ENCODE results near the gene SPATA6. TPM values are rescaled to one million over a fixed set of nuclear protein-coding genes. Genes with fewer than 3 reads are reported as not detected.
"Not testable (repeated sequence)": the region's sequence is repeated elsewhere in the genome, so short reads cannot be mapped to it uniquely, and the experiment has no call there.

The SPATA6 gene
- total RNA-seq, 2 experiments from 2014 or later: 1.8 to 1.9 TPM

DNA sequence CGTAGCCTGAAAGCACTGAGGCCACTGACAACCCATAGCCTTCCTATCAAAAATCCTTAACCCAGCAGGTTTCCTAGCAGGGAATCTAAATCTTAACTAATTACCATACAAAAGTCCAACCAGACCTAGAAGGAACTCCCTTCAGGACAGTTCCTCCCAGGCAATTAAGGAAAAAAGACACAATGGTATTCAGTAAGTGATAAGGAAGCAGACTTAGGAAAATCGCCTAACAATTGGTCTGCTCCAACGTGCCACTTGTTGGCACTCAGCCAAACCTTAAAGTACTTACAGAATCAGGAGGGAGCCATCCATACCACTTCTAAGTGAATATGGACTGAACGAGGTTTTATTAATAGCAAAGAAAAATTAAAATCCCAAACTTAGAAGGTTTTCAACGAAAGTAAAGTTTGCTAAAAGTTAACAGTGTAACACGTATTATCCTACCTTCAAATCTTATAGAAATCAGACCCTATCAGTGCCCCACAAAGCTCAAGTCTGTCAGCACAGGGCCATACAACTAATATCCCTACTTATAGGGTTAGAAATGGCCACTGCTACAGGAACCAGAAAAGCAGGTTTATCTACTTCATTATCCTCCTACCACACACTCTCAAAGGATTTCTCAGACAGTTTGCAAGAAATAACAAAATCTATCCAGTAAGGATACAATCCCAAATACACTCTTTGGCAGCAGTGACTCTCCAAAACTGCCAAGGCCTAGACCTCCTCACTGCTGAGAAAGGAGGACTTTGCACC, 29.0 kb downstream of the SPATA6 start:
- ChIA-PET POLR2A (no interaction called here), CTCF (no interaction called here)
- H3K4me3 Mint-ChIP-seq: no peak overlapping the region
- H3K36me3 Mint-ChIP-seq: peaks cover 5% of the 10 kb centered on the region
- no peaks in the 10 kb centered on the region for H3K4me1 Mint-ChIP-seq (ENCODE audit: low read depth)
- intact Hi-C loops (cut with micrococcal nuclease): no loop called here
- no peaks in the 10 kb centered on the region for H3K27me3 Mint-ChIP-seq
- H3K9me3 Mint-ChIP-seq: peaks cover 15% of the 10 kb centered on the region
- no peak overlapping the region for H3K27ac Mint-ChIP-seq
- DNase-seq: no peak

GRCh38 chr1:48440786-48441185, 31.2 kb downstream of the SPATA6 start:
- CTCF ChIA-PET, H3K4me3 Mint-ChIP-seq, H3K36me3 Mint-ChIP-seq: not testable (repeated sequence)

GRCh38 chr1:48439380-48439779, 32.6 kb downstream of the SPATA6 start:
- Mint-ChIP-seq H3K4me3 (no peak overlapping the region), H3K27me3 (no peaks in the 10 kb centered on the region), H3K36me3 (peaks cover 4% of the 10 kb centered on the region), H3K9me3 (peaks cover 21% of the 10 kb centered on the region), H3K27ac (no peak overlapping the region), H3K4me1 (ENCODE audit: low read depth) (no peaks in the 10 kb centered on the region)
- no peak for DNase-seq
- POLR2A ChIA-PET: no interaction called here
- intact Hi-C loops (cut with micrococcal nuclease): no loop called here
- CTCF ChIA-PET: no interaction called here

More at GRCh38 chr1:48440786-48441185, 31.2 kb downstream of the SPATA6 start:
- POLR2A ChIA-PET; H3K4me1 Mint-ChIP-seq (ENCODE audit: low read depth); H3K27ac Mint-ChIP-seq; DNase-seq; intact Hi-C loops (cut with micrococcal nuclease); H3K27me3 Mint-ChIP-seq: not testable (repeated sequence)
- peaks cover 20% of the 10 kb centered on the region for H3K9me3 Mint-ChIP-seq

GRCh38 chr1:48437379-48437778, 34.6 kb downstream of the SPATA6 start:
- H3K4me3 Mint-ChIP-seq; CTCF ChIA-PET; H3K4me1 Mint-ChIP-seq (ENCODE audit: low read depth); DNase-seq; H3K27me3 Mint-ChIP-seq; H3K36me3 Mint-ChIP-seq; H3K9me3 Mint-ChIP-seq; H3K27ac Mint-ChIP-seq; POLR2A ChIA-PET; intact Hi-C loops (cut with micrococcal nuclease): not testable (repeated sequence)

DNA sequence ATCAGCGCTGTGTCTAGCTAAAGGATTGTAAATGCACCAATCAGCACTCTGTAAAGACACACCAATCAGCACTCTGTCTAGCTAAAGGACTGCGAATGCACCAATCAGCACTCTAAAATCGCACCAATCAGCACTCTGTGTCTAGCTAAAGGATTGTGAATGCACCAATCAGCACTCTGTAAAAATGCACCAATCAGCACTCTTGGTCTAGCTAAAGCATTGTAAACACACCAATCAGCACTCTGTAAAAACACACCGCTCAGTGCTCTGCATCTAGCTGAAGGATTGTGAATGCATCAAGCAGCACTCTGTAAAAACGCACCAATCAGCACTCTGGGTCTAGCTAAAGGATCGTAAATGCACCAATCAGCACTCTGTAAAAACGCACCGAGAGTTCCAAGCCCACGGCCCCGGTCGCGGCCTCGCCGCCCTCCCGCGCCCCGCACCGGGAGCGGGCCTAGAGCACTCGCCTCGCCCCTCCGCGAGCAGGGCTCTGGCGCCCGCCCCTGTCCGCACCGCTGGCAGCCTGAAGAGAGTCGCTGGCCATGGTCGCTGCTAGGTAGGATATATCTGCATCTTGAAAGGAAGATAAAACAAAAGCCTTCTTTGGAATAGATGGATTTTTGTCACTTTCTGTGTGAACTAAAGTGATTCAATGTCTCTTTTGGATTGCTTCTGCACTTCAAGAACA, 36.5 kb downstream of the SPATA6 start:
- intact Hi-C loops (cut with micrococcal nuclease); DNase-seq; H3K4me3 Mint-ChIP-seq; H3K36me3 Mint-ChIP-seq; H3K27ac Mint-ChIP-seq; CTCF ChIA-PET; H3K27me3 Mint-ChIP-seq; POLR2A ChIA-PET; H3K4me1 Mint-ChIP-seq (ENCODE audit: low read depth); H3K9me3 Mint-ChIP-seq: not testable (repeated sequence)

GRCh38 chr1:48430832-48431231, 41.2 kb downstream of the SPATA6 start:
- Mint-ChIP-seq H3K9me3 (peaks cover 4% of the 10 kb centered on the region), H3K27ac (no peak overlapping the region), H3K4me1 (ENCODE audit: low read depth) (no peaks in the 10 kb centered on the region), H3K4me3 (no peak overlapping the region), H3K36me3 (no peaks in the 10 kb centered on the region), H3K27me3 (no peaks in the 10 kb centered on the region)
- ChIA-PET POLR2A (no interaction called here), CTCF (no interaction called here)
- DNase-seq: no peak
- intact Hi-C loops (cut with micrococcal nuclease): no loop called here

DNA sequence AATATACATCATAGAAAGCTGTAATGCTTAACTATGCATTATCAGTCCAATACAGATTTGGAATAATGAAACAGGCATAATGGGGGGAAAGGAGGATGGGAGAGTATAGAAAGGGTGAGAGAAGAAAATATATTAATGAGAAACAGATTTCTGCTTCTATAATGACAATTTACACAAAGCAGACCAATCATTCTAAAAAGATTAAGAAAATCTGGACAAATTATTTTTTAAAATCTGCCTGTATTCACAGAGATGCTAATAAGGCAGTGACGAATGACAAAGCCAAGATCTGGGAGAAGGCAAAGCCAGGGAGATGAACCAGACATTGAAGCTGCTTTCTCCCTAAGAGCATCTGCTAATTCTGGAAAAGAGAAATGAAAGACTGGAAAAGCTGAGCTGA, 50.0 kb downstream of the SPATA6 start:
- Mint-ChIP-seq H3K9me3 (no peaks in the 10 kb centered on the region), H3K36me3 (no peaks in the 10 kb centered on the region), H3K27ac (no peak overlapping the region), H3K4me3 (no peak overlapping the region), H3K27me3 (no peaks in the 10 kb centered on the region), H3K4me1 (ENCODE audit: low read depth) (no peaks in the 10 kb centered on the region)
- CTCF ChIA-PET: no interaction called here
- no peak for DNase-seq
- POLR2A ChIA-PET: no interaction called here
- intact Hi-C loops (cut with micrococcal nuclease): no loop called here

- H3K9me3 Mint-ChIP-seq: no peaks in the 10 kb centered on the region
- no peak for DNase-seq
- H3K27me3 Mint-ChIP-seq: peaks cover 2% of the 10 kb centered on the region
- POLR2A ChIA-PET: no interaction called here
- no peaks in the 10 kb centered on the region for H3K4me1 Mint-ChIP-seq (ENCODE audit: low read depth)
- CTCF ChIA-PET: no interaction called here
- H3K27ac Mint-ChIP-seq: no peak overlapping the region
- no peaks in the 10 kb centered on the region for H3K36me3 Mint-ChIP-seq
- intact Hi-C loops (cut with micrococcal nuclease): no loop called here
- no peak overlapping the region for H3K4me3 Mint-ChIP-seq
Observed at GRCh38 chr1:48418742-48419141, 53.3 kb downstream of the SPATA6 start.

GRCh38 chr1:48415050-48415449, 57.0 kb downstream of the SPATA6 start:
- Mint-ChIP-seq H3K27ac (no peak overlapping the region), H3K4me1 (ENCODE audit: low read depth) (no peaks in the 10 kb centered on the region), H3K36me3 (no peaks in the 10 kb centered on the region), H3K4me3 (no peak overlapping the region), H3K9me3 (no peaks in the 10 kb centered on the region), H3K27me3 (peaks cover 2% of the 10 kb centered on the region)
- intact Hi-C loops (cut with micrococcal nuclease): no loop called here
- ChIA-PET CTCF (no interaction called here), POLR2A (no interaction called here)
- DNase-seq: no peak

- ChIA-PET POLR2A (no interaction called here), CTCF (no interaction called here)
- DNase-seq: no peak
- Mint-ChIP-seq H3K36me3 (no peaks in the 10 kb centered on the region), H3K4me3 (no peak overlapping the region), H3K27ac (no peak overlapping the region), H3K27me3 (peaks cover 2% of the 10 kb centered on the region), H3K9me3 (no peaks in the 10 kb centered on the region), H3K4me1 (ENCODE audit: low read depth) (no peaks in the 10 kb centered on the region)
- intact Hi-C loops (cut with micrococcal nuclease): no loop called here
Observed at GRCh38 chr1:48414264-48414663, 57.7 kb downstream of the SPATA6 start.

GRCh38 chr1:48405940-48406339, 66.1 kb downstream of the SPATA6 start:
- CTCF ChIA-PET: no interaction called here

GRCh38 chr1:48405400-48405799, 66.6 kb downstream of the SPATA6 start:
- ChIA-PET POLR2A (no interaction called here), CTCF (no interaction called here)
- no peaks in the 10 kb centered on the region for H3K4me1 Mint-ChIP-seq (ENCODE audit: low read depth)
- H3K4me3 Mint-ChIP-seq: no peak overlapping the region
- intact Hi-C loops (cut with micrococcal nuclease): no loop called here
- no peaks in the 10 kb centered on the region for H3K36me3 Mint-ChIP-seq
- no peaks in the 10 kb centered on the region for H3K27me3 Mint-ChIP-seq
- H3K9me3 Mint-ChIP-seq: no peaks in the 10 kb centered on the region
- no peak for DNase-seq
- no peak overlapping the region for H3K27ac Mint-ChIP-seq

More at GRCh38 chr1:48405940-48406339, 66.1 kb downstream of the SPATA6 start:
- Mint-ChIP-seq H3K27me3 (no peaks in the 10 kb centered on the region), H3K27ac (no peak overlapping the region), H3K4me3 (no peak overlapping the region), H3K9me3 (no peaks in the 10 kb centered on the region), H3K36me3 (no peaks in the 10 kb centered on the region), H3K4me1 (ENCODE audit: low read depth) (no peaks in the 10 kb centered on the region)
- no peak for DNase-seq
- POLR2A ChIA-PET: no interaction called here
- intact Hi-C loops (cut with micrococcal nuclease): no loop called here

DNA sequence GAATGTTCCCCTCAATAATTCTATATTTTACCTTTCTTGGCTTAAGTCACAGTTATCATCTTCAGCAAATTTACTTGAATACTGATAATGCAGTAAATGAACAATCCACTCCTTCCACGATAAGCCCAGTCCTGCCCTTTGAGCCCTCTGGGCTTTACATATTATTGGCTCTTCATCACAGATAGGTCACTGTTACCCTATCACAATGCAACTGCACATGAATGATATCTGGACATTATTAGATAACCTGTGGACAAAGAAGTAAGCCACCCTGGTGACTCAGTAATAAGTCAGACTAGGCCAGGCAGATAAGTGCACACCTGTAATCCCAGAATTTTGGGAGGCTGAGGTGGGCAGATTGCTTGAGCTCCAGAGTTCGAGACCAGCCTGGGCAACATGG, 69.4 kb downstream of the SPATA6 start:
- no peak overlapping the region for H3K4me3 Mint-ChIP-seq
- H3K9me3 Mint-ChIP-seq: no peaks in the 10 kb centered on the region
- ChIA-PET CTCF (interaction anchor here (0.6 kb wide), 1 partner anchor 95 kb away, joined by 4 read pairs; no protein-coding TSS in a partner anchor), POLR2A (no interaction called here)
- no peaks in the 10 kb centered on the region for H3K36me3 Mint-ChIP-seq
- H3K4me1 Mint-ChIP-seq (ENCODE audit: low read depth): no peaks in the 10 kb centered on the region
- no peaks in the 10 kb centered on the region for H3K27me3 Mint-ChIP-seq
- intact Hi-C loops (cut with micrococcal nuclease): no loop called here
- no peak for DNase-seq
- no peak overlapping the region for H3K27ac Mint-ChIP-seq
